ENCODE data around the gene TMEM263. TPM values are rescaled to one million over a fixed set of nuclear protein-coding genes. Genes with fewer than 3 reads are reported as not detected.

Gene TMEM263
- total RNA-seq, 1 donor: 125 TPM

DNA sequence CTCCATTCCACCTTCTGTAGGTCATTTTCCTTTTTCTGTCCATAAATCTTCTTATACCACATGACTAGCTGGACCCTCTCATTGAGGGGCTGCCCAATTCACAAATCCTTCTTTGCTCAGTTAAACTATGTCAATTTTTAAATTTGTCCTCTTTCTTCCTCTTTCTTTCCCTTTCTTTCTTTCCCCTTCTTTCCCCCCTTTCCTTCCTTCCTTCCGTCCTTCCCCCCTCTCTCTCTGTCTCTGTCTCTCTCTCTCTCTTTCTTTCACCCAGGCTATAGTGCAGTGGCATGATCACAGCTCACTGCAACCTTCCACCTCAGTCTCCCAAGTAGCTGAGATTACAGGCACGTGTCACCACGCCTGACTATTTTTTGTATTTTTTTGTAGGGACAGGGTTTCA is 47.1 kb upstream of the TMEM263 start:
- no peaks in the 10 kb centered on the region for H3K4me1 ChIP-seq (ENCODE audit: insufficient read depth, low read length)
- H4K20me1 ChIP-seq (ENCODE audit: insufficient read depth, low read length): no peaks in the 10 kb centered on the region
- H3K27ac ChIP-seq (ENCODE audit: low read depth, low read length): no peak overlapping the region
- no peaks in the 10 kb centered on the region for H3K9me3 ChIP-seq (ENCODE audit: low read depth, low read length)
- TF ChIP-seq, protein P1, sequence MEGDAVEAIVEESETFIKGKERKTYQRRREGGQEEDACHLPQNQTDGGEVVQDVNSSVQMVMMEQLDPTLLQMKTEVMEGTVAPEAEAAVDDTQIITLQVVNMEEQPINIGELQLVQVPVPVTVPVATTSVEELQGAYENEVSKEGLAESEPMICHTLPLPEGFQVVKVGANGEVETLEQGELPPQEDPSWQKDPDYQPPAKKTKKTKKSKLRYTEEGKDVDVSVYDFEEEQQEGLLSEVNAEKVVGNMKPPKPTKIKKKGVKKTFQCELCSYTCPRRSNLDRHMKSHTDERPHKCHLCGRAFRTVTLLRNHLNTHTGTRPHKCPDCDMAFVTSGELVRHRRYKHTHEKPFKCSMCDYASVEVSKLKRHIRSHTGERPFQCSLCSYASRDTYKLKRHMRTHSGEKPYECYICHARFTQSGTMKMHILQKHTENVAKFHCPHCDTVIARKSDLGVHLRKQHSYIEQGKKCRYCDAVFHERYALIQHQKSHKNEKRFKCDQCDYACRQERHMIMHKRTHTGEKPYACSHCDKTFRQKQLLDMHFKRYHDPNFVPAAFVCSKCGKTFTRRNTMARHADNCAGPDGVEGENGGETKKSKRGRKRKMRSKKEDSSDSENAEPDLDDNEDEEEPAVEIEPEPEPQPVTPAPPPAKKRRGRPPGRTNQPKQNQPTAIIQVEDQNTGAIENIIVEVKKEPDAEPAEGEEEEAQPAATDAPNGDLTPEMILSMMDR (IDR thresholded peaks at IDR 0.05; ENCODE audit: extremely low read depth, low read depth, low read length): no peak
- H3K27me3 ChIP-seq (ENCODE audit: insufficient read depth, low read length): peaks cover 12% of the 10 kb centered on the region
- no peak for DNase-seq (ENCODE audit: insufficient read length, low spot score, missing footprints)
- H3K4me3 ChIP-seq (ENCODE audit: insufficient read depth, low read length): no peak overlapping the region
- no peak overlapping the region for H2AFZ ChIP-seq (ENCODE audit: low read length)
- H3K36me3 ChIP-seq (ENCODE audit: insufficient read depth, low read length): no peaks in the 10 kb centered on the region
- H3K79me2 ChIP-seq (ENCODE audit: insufficient read depth, low read length): no peaks in the 10 kb centered on the region
- no peak overlapping the region for H3K4me2 ChIP-seq (ENCODE audit: insufficient read depth, low read length)

DNA sequence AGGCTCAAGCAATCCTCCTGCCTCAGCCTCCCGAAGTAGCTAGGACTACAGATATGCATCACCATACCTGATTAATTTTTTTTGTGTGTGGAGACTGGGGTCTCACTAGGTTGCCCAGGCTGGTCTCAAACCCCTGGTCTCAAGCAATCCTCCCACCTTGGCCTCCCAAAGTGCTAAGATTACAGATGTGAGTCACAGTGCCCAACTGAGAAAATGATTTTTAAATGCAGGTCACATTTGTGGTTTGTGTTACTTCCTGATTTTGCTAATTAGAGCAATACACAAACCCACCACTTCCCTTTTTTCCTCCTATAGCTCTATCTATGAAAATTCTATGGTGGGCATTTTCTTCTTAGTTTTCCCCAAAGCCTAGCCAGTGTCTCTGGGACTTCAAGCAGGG is 45.5 kb upstream of the TMEM263 start:
- H3K27ac ChIP-seq (ENCODE audit: low read depth, low read length): no peak overlapping the region
- H2AFZ ChIP-seq (ENCODE audit: low read length): no peak overlapping the region
- no peaks in the 10 kb centered on the region for H4K20me1 ChIP-seq (ENCODE audit: insufficient read depth, low read length)
- no peak for DNase-seq (ENCODE audit: insufficient read length, low spot score, missing footprints)
- TF ChIP-seq, protein P1 (IDR thresholded peaks at IDR 0.05; ENCODE audit: extremely low read depth, low read depth, low read length): no peak
- H3K9me3 ChIP-seq (ENCODE audit: low read depth, low read length): no peaks in the 10 kb centered on the region
- no peaks in the 10 kb centered on the region for H3K4me1 ChIP-seq (ENCODE audit: insufficient read depth, low read length)
- H3K27me3 ChIP-seq (ENCODE audit: insufficient read depth, low read length): peaks cover 4% of the 10 kb centered on the region
- H3K79me2 ChIP-seq (ENCODE audit: insufficient read depth, low read length): no peaks in the 10 kb centered on the region
- no peaks in the 10 kb centered on the region for H3K36me3 ChIP-seq (ENCODE audit: insufficient read depth, low read length)
- no peak overlapping the region for H3K4me3 ChIP-seq (ENCODE audit: insufficient read depth, low read length)
- H3K4me2 ChIP-seq (ENCODE audit: insufficient read depth, low read length): no peak overlapping the region

DNA sequence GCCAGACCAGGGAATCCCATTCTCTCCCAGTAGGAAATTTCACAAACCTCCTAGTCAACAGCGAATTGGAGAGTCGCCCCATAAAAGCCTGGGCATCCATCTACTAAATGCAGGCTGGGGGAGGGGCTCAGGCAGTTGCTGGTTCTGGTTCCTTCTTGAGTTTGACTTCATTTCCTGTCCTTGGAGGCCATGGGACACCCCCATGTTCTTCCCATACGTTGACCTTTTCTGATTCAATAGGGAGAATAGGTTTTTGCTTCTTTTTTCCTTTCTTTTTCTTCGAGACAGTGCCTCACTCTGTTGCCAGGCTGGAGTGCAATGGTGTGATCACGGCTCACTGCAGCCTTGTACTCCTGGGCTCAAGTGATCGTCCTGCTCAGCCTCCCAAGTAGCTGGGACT is 44.1 kb upstream of the TMEM263 start:
- Histone ChIP-seq H4K20me1 (ENCODE audit: insufficient read depth, low read length) (no peaks in the 10 kb centered on the region), H3K4me3 (ENCODE audit: insufficient read depth, low read length) (no peak overlapping the region), H3K4me1 (ENCODE audit: insufficient read depth, low read length) (no peaks in the 10 kb centered on the region), H3K36me3 (ENCODE audit: insufficient read depth, low read length) (no peaks in the 10 kb centered on the region), H3K27me3 (ENCODE audit: insufficient read depth, low read length) (peaks cover 4% of the 10 kb centered on the region), H3K9me3 (ENCODE audit: low read depth, low read length) (no peaks in the 10 kb centered on the region), H3K79me2 (ENCODE audit: insufficient read depth, low read length) (no peaks in the 10 kb centered on the region), H3K27ac (ENCODE audit: low read depth, low read length) (no peak overlapping the region), H3K4me2 (ENCODE audit: insufficient read depth, low read length) (no peak overlapping the region), H2AFZ (ENCODE audit: low read length) (no peak overlapping the region)
- no peak for DNase-seq (ENCODE audit: insufficient read length, low spot score, missing footprints)
- TF ChIP-seq, protein P1 (IDR thresholded peaks at IDR 0.05; ENCODE audit: extremely low read depth, low read depth, low read length): no peak

DNA sequence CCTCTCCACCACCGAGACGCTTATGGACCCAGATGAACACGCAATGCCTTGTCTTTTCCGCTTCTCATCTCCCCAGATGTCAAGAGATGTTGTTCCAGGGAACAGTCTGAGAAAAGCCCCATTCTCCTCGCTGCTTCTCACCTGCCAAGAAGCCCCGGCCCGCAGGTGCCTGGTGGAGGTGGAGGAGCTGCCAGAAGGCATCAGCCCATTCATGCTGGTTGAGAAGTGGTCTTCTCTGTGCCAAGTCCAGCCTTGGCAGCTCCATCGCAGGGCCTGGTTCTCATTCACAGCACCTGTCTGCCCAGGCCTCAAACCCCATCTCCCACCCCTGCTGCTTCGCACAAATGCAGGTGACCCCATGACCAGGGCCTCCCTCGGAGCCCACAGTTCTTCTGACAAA is 42.3 kb upstream of the TMEM263 start:
- TF ChIP-seq, protein P1 (IDR thresholded peaks at IDR 0.05; ENCODE audit: extremely low read depth, low read depth, low read length): no peak
- no peaks in the 10 kb centered on the region for H4K20me1 ChIP-seq (ENCODE audit: insufficient read depth, low read length)
- no peak overlapping the region for H2AFZ ChIP-seq (ENCODE audit: low read length)
- peaks cover 9% of the 10 kb centered on the region for H3K27me3 ChIP-seq (ENCODE audit: insufficient read depth, low read length)
- no peaks in the 10 kb centered on the region for H3K9me3 ChIP-seq (ENCODE audit: low read depth, low read length)
- no peak overlapping the region for H3K4me3 ChIP-seq (ENCODE audit: insufficient read depth, low read length)
- no peak for DNase-seq (ENCODE audit: insufficient read length, low spot score, missing footprints)
- H3K4me2 ChIP-seq (ENCODE audit: insufficient read depth, low read length): no peak overlapping the region
- no peaks in the 10 kb centered on the region for H3K79me2 ChIP-seq (ENCODE audit: insufficient read depth, low read length)
- H3K36me3 ChIP-seq (ENCODE audit: insufficient read depth, low read length): no peaks in the 10 kb centered on the region
- no peak overlapping the region for H3K27ac ChIP-seq (ENCODE audit: low read depth, low read length)
- H3K4me1 ChIP-seq (ENCODE audit: insufficient read depth, low read length): no peaks in the 10 kb centered on the region

Data from osteoblast (primary cell).